ENCODE measurements around the gene ARFGEF2. TPM values are rescaled to one million over a fixed set of nuclear protein-coding genes. Genes with fewer than 3 reads are reported as not detected.

ARFGEF2 gene
- total and polyA plus RNA-seq, 2 donors (not counting 3 experiments of a cell fraction or from before 2014, with no cell fraction given) = 12.7 to 32.6 TPM

- CTCF ChIA-PET = no interaction called here
- H3K9ac ChIP-seq (replicated peaks; ENCODE audit: extremely low read depth, insufficient read depth, low read length) = no peak overlapping the region
- no peak for DNase-seq (ENCODE audit: low read depth, low spot score)
- H2AFZ ChIP-seq (ENCODE audit: low read depth, low read length) = no peak overlapping the region
- H3K27me3 ChIP-seq (ENCODE audit: control insufficient read depth in 2 of 2, insufficient read depth in 2 of 2, low read length in 2 of 2) = no peaks in the 10 kb centered on the region
- no peak overlapping the region for H3K4me2 ChIP-seq (ENCODE audit: insufficient read depth, low read length)
- H3K4me3 ChIP-seq (replicated peaks in 1 of 3; ENCODE audit: insufficient read depth in 1 of 3, low read depth in 1 of 3, low read length in 3 of 3) = no peak overlapping the region
- intact Hi-C loops (cut with micrococcal nuclease) = no loop called here
- BruUV-seq (replicated peaks) = no TSS peak
- POLR2A ChIA-PET = no interaction called here
- FAIRE-seq = no peak
- no peaks in the 10 kb centered on the region for H4K20me1 ChIP-seq (replicated peaks; ENCODE audit: control insufficient read depth, extremely low read depth, insufficient read depth, low read length)
- H3K9me1 ChIP-seq (replicated peaks; ENCODE audit: control insufficient read depth, extremely low read depth, insufficient read depth, low read length) = no peaks in the 10 kb centered on the region
- no peak overlapping the region for H3K27ac ChIP-seq (ENCODE audit: insufficient read depth, low read depth, low read length)
- no peaks in the 10 kb centered on the region for H3K9me3 ChIP-seq (replicated peaks; ENCODE audit: control insufficient read depth, insufficient read depth, low read length)
- dilution Hi-C loops (cut with MboI; ENCODE audit: extremely low pct_ligation_motif_present, low sequenced_read_pairs) = no loop called here
- no peaks in the 10 kb centered on the region for H3K79me2 ChIP-seq (ENCODE audit: control insufficient read depth, insufficient read depth, low read length)
- TF ChIP-seq POLR2AphosphoS5 (IDR thresholded peaks at IDR 0.05; ENCODE audit: insufficient read depth, low read depth, low read length) (no peak), EZH2 (IDR thresholded peaks at IDR 0.05; ENCODE audit: borderline replicate concordance, low read depth, low read length, severe bottlenecking) (no peak), JUN (IDR thresholded peaks at IDR 0.05; ENCODE audit: borderline replicate concordance, insufficient read depth, insufficient read length, low read depth) (no peak), MAX (IDR thresholded peaks at IDR 0.05; ENCODE audit: insufficient read depth, insufficient read length) (no peak), POLR2A (IDR thresholded peaks at IDR 0.05; ENCODE audit: low read depth, low read length) (no peak), GATA2 (IDR thresholded peaks at IDR 0.05; ENCODE audit: insufficient read depth, insufficient read length, low read depth, low read length) (no peak), FOS (IDR thresholded peaks at IDR 0.05; ENCODE audit: borderline replicate concordance, insufficient read depth, low read length) (no peak), CTCF (IDR thresholded peaks at IDR 0.05; ENCODE audit: extremely low read depth in 1 of 2, insufficient read depth in 1 of 2, low read depth in 1 of 2, low read length in 2 of 2) (no peak), MYC (IDR thresholded peaks at IDR 0.05; ENCODE audit: low read depth, low read length) (no peak)
- H3K36me3 ChIP-seq (ENCODE audit: control insufficient read depth in 2 of 2, extremely low read depth in 1 of 2, insufficient read depth in 2 of 2, low read length in 2 of 2) = peaks cover 10 to 18% of the 10 kb centered on the region in 2 experiments
- H3K4me1 ChIP-seq (ENCODE audit: control insufficient read depth, extremely low read depth, insufficient read depth, low read length) = no peaks in the 10 kb centered on the region
These were observed 109.6 kb downstream of the ARFGEF2 start for GRCh38 chr20:49030954-49031619.
